HEK293 (cell line): ENCODE data around the gene ARAP1.

Experiments
- CTCF ChIA-PET: fragments of 350-600 bp; formaldehyde crosslinking; extraction: SDS; loops from one replicate; lab custom pipeline; 2021; ENCODE audit warnings: antibody characterized with exemption; lab: Yijun Ruan, JAX
- POLR2A ChIA-PET: fragments of 300-600 bp; formaldehyde crosslinking; extraction: SDS; loops from one replicate; lab custom pipeline; 2020; ENCODE audit warnings: antibody characterized with exemption, inconsistent platforms; lab: Yijun Ruan, JAX
- H3K27ac ChIP-seq: fragments of 200-500 bp; sonication (Bioruptor generic); 2 replicates; pipeline ENCODE4 v1.5.1; 2014; ENCODE audit warnings: low read depth, low read length, control low read depth, inconsistent platforms; ENCODE audit errors: extremely low read depth
- H3K36me3 ChIP-seq, 2 experiments: fragments of 200-500 bp in 1 of 2; sonication (Bioruptor generic) in 1 of 2; 1 replicate in 1 of 2; 2 replicates in 1 of 2; pipeline ENCODE4 v1.5.1; 2014 to 2017; ENCODE audit warnings: inconsistent platforms in 2 of 2, low read length in 2 of 2; ENCODE audit not compliant: control insufficient read depth in 2 of 2, insufficient read depth in 1 of 2
- H3K4me1 ChIP-seq: fragments of 200-500 bp; sonication (Bioruptor generic); 2 replicates; pipeline ENCODE4 v1.5.1; 2014; ENCODE audit warnings: mild to moderate bottlenecking, low read length, inconsistent platforms; ENCODE audit not compliant: control insufficient read depth, insufficient read depth
- H3K4me3 ChIP-seq: 2 replicates; pipeline ENCODE4 v1.5.1; 2011; ENCODE audit warnings: low read depth, mild to moderate bottlenecking, control low read depth, low read length, moderate library complexity
- H3K9me3 ChIP-seq: fragments of 200-500 bp; sonication (Bioruptor generic); 2 replicates; pipeline ENCODE4 v1.5.1; 2014; ENCODE audit warnings: low read depth, low read length, inconsistent platforms; ENCODE audit not compliant: control insufficient read depth, insufficient read depth
- GFI1B ChIP-seq: fragments of 450-650 bp; formaldehyde crosslinking; IDR thresholded peaks from 2 replicates; pipeline ENCODE4 v1.5.1; 2016; ENCODE audit warnings: missing biosample characterization, missing genetic modification characterization
- GLI4 ChIP-seq: fragments of 450-650 bp; formaldehyde crosslinking; IDR thresholded peaks from 2 replicates; pipeline ENCODE4 v1.5.1; 2016; ENCODE audit warnings: missing biosample characterization, missing genetic modification characterization
- GLIS2 ChIP-seq: fragments of 450-650 bp; formaldehyde crosslinking; IDR thresholded peaks from 2 replicates; pipeline ENCODE4 v1.5.1; 2016; ENCODE audit warnings: missing biosample characterization, missing genetic modification characterization
- IKZF3 ChIP-seq: fragments of 450-650 bp; IDR thresholded peaks from 2 replicates; pipeline ENCODE4 v1.5.0; 2018; ENCODE audit warnings: missing biosample characterization, mild to moderate bottlenecking, missing genetic modification characterization, moderate library complexity
- KLF16 ChIP-seq: fragments of 450-650 bp; formaldehyde crosslinking; IDR thresholded peaks from 2 replicates; pipeline ENCODE4 v1.5.1; 2017; ENCODE audit warnings: missing biosample characterization, missing genetic modification characterization
- ZBTB1 ChIP-seq: fragments of 450-650 bp; formaldehyde crosslinking; IDR thresholded peaks from 2 replicates; pipeline ENCODE4 v1.5.1; 2016; ENCODE audit warnings: missing biosample characterization, missing genetic modification characterization
- ZNF112 ChIP-seq: fragments of 450-650 bp; formaldehyde crosslinking; IDR thresholded peaks from 2 replicates; pipeline ENCODE4 v1.5.0; 2017; ENCODE audit warnings: missing biosample characterization, missing genetic modification characterization
- ZNF19 ChIP-seq: fragments of 450-650 bp; formaldehyde crosslinking; IDR thresholded peaks from 2 replicates; pipeline ENCODE4; 2016; ENCODE audit warnings: missing biosample characterization, missing genetic modification characterization, low read depth
- ZNF239 ChIP-seq: fragments of 450-650 bp; formaldehyde crosslinking; IDR thresholded peaks from 2 replicates; pipeline ENCODE4 v1.5.1; 2016; ENCODE audit warnings: missing biosample characterization, missing genetic modification characterization
- ZNF354C ChIP-seq: fragments of 450-650 bp; formaldehyde crosslinking; IDR thresholded peaks from 2 replicates; pipeline ENCODE4 v1.5.1; 2016; ENCODE audit warnings: missing biosample characterization, missing genetic modification characterization, low read depth, borderline replicate concordance
- ZNF391 ChIP-seq: fragments of 450-650 bp; formaldehyde crosslinking; IDR thresholded peaks from 2 replicates; pipeline ENCODE4 v1.5.1; 2016; ENCODE audit warnings: low read depth, missing biosample characterization, missing genetic modification characterization, borderline replicate concordance
- ZNF610 ChIP-seq: fragments of 450-650 bp; formaldehyde crosslinking; IDR thresholded peaks from 2 replicates; pipeline ENCODE4 v1.5.1; 2016; ENCODE audit warnings: missing biosample characterization, missing genetic modification characterization, borderline replicate concordance
- TF ChIP-seq, protein P1 (sequence below): fragments of 450-650 bp; formaldehyde crosslinking; IDR thresholded peaks from 2 replicates; pipeline ENCODE4 v1.5.1; 2016; ENCODE audit warnings: missing biosample characterization, missing genetic modification characterization
- TF ChIP-seq, protein P2 (sequence below): fragments of 450-650 bp; formaldehyde crosslinking; IDR thresholded peaks from 2 replicates; pipeline ENCODE4 v1.5.1; 2016; ENCODE audit warnings: missing biosample characterization, missing genetic modification characterization
- TF ChIP-seq, protein P3 (sequence below): fragments of 450-650 bp; IDR thresholded peaks from 2 replicates; pipeline ENCODE4 v1.5.1; 2018; ENCODE audit warnings: missing biosample characterization, missing genetic modification characterization
- TF ChIP-seq, protein P4 (sequence below): fragments of 450-650 bp; formaldehyde crosslinking; optimal IDR thresholded peaks from 2 replicates; pipeline ENCODE3; 2016; ENCODE audit warnings: missing biosample characterization, mild to moderate bottlenecking, missing genetic modification characterization
- TF ChIP-seq, protein P5 (sequence below): fragments of 450-650 bp; formaldehyde crosslinking; IDR thresholded peaks from 2 replicates; pipeline ENCODE4 v1.5.1; 2016; ENCODE audit warnings: missing biosample characterization, missing genetic modification characterization
- TF ChIP-seq, protein P6 (sequence below): fragments of 450-650 bp; formaldehyde crosslinking; IDR thresholded peaks from 2 replicates; pipeline ENCODE4 v1.5.1; 2016; ENCODE audit warnings: missing biosample characterization, missing genetic modification characterization
- TF ChIP-seq, protein P7 (sequence below): fragments of 450-650 bp; formaldehyde crosslinking; IDR thresholded peaks from 2 replicates; pipeline ENCODE4 v1.5.1; 2016; ENCODE audit warnings: missing biosample characterization, missing genetic modification characterization
- TF ChIP-seq, protein P8 (sequence below): fragments of 450-650 bp; formaldehyde crosslinking; IDR thresholded peaks from 2 replicates; pipeline ENCODE4 v1.5.1; 2016; ENCODE audit warnings: missing biosample characterization, missing genetic modification characterization

ARAP1 gene

DNA sequence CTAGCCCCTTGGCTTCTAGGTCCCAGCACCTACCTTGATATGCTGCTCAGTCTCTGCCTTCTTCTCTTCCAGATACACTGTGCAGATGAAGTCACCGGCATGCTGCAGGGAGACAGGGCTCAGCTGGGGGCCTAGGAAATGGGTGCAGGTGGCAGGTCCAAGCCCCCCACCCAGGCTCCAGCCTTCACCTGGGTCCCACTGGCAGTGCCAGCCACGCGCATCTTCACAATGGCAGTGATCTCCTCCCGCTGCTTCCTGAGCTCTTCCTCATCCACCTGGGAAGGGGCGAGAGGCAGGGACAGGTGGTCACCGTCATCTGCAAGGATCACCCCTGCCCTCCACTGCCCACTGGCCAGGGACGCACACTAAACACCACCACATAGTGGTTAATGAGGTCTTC, 56.9 kb downstream of the ARAP1 start:
- POLR2A ChIA-PET, result no interaction called here
- Histone ChIP-seq H3K4me3 (no peak overlapping the region), H3K36me3 (peaks cover 0 to 99% of the 10 kb centered on the region in 2 experiments; a peak in 1 of 3 replicates), H3K9me3 (no peaks in the 10 kb centered on the region), H3K27ac (no peak overlapping the region), H3K4me1 (no peaks in the 10 kb centered on the region)
- no peak for TF ChIP-seq ZNF19
- no peak for TF ChIP-seq IKZF3 (tag by site-specific recombination)
- TF ChIP-seq ZNF354C (tag by site-specific recombination), result no peak
- no peak for TF ChIP-seq GLI4
- TF ChIP-seq KLF16, result no peak
- TF ChIP-seq, protein P1, sequence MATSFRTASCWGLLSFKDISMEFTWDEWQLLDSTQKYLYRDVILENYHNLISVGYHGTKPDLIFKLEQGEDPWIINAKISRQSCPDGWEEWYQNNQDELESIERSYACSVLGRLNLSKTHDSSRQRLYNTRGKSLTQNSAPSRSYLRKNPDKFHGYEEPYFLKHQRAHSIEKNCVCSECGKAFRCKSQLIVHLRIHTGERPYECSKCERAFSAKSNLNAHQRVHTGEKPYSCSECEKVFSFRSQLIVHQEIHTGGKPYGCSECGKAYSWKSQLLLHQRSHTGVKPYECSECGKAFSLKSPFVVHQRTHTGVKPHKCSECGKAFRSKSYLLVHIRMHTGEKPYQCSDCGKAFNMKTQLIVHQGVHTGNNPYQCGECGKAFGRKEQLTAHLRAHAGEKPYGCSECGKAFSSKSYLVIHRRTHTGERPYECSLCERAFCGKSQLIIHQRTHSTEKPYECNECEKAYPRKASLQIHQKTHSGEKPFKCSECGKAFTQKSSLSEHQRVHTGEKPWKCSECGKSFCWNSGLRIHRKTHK (tag by site-specific recombination), result no peak
- TF ChIP-seq, protein P2, sequence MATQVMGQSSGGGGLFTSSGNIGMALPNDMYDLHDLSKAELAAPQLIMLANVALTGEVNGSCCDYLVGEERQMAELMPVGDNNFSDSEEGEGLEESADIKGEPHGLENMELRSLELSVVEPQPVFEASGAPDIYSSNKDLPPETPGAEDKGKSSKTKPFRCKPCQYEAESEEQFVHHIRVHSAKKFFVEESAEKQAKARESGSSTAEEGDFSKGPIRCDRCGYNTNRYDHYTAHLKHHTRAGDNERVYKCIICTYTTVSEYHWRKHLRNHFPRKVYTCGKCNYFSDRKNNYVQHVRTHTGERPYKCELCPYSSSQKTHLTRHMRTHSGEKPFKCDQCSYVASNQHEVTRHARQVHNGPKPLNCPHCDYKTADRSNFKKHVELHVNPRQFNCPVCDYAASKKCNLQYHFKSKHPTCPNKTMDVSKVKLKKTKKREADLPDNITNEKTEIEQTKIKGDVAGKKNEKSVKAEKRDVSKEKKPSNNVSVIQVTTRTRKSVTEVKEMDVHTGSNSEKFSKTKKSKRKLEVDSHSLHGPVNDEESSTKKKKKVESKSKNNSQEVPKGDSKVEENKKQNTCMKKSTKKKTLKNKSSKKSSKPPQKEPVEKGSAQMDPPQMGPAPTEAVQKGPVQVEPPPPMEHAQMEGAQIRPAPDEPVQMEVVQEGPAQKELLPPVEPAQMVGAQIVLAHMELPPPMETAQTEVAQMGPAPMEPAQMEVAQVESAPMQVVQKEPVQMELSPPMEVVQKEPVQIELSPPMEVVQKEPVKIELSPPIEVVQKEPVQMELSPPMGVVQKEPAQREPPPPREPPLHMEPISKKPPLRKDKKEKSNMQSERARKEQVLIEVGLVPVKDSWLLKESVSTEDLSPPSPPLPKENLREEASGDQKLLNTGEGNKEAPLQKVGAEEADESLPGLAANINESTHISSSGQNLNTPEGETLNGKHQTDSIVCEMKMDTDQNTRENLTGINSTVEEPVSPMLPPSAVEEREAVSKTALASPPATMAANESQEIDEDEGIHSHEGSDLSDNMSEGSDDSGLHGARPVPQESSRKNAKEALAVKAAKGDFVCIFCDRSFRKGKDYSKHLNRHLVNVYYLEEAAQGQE (tag by site-specific recombination), result no peak
- TF ChIP-seq, protein P3, sequence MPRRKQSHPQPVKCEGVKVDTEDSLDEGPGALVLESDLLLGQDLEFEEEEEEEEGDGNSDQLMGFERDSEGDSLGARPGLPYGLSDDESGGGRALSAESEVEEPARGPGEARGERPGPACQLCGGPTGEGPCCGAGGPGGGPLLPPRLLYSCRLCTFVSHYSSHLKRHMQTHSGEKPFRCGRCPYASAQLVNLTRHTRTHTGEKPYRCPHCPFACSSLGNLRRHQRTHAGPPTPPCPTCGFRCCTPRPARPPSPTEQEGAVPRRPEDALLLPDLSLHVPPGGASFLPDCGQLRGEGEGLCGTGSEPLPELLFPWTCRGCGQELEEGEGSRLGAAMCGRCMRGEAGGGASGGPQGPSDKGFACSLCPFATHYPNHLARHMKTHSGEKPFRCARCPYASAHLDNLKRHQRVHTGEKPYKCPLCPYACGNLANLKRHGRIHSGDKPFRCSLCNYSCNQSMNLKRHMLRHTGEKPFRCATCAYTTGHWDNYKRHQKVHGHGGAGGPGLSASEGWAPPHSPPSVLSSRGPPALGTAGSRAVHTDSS (tag by site-specific recombination), result no peak
- CTCF ChIA-PET, result no interaction called here

DNA sequence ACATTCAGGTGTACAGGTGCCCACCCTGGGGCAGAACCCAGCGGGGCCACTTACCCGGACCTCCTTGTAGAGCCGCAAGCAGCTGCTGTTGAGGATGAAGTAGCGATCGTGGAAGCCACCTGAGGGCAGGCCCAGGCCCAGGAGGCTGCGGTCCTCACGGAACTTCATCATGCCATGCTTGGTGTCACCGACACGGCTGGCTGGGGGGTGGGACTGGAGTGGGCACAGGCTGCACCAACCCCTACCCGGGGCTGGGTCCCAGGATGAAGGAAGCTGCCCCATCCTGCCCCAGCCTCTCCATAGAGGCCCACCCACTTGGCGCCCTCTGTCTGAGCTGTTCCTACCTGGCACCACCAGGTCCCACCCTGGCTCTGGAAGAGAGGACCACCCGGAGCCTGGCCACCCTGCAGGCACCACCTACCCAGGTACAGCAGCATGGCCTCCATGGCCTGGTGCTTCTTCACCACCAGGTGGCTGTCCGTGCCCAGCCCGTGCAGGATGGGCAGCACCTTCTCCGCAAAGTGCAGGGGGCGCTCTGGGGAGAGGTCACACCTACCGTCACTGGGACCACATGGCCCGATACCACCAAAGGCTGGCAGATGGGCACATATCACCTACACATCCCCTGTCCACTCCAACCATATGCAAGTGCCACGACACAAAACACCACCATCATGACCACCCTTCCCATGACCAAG, 58.8 kb downstream of the ARAP1 start:
- Histone ChIP-seq H3K9me3 (no peaks in the 10 kb centered on the region), H3K4me3 (no peak overlapping the region), H3K36me3 (peaks cover 0 to 99% of the 10 kb centered on the region in 2 experiments; a peak in 2 of 3 replicates), H3K4me1 (no peaks in the 10 kb centered on the region), H3K27ac (no peak overlapping the region)
- ChIA-PET CTCF (no interaction called here), POLR2A (no interaction called here)
- TF ChIP-seq ZNF391 (tag by site-specific recombination), result no peak
- TF ChIP-seq, protein P4, sequence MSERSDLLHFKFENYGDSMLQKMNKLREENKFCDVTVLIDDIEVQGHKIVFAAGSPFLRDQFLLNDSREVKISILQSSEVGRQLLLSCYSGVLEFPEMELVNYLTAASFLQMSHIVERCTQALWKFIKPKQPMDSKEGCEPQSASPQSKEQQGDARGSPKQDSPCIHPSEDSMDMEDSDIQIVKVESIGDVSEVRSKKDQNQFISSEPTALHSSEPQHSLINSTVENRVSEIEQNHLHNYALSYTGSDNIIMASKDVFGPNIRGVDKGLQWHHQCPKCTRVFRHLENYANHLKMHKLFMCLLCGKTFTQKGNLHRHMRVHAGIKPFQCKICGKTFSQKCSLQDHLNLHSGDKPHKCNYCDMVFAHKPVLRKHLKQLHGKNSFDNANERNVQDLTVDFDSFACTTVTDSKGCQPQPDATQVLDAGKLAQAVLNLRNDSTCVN, result no peak
- TF ChIP-seq, protein P5, sequence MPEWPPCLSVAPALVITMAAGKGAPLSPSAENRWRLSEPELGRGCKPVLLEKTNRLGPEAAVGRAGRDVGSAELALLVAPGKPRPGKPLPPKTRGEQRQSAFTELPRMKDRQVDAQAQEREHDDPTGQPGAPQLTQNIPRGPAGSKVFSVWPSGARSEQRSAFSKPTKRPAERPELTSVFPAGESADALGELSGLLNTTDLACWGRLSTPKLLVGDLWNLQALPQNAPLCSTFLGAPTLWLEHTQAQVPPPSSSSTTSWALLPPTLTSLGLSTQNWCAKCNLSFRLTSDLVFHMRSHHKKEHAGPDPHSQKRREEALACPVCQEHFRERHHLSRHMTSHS (tag by site-specific recombination), result no peak
- TF ChIP-seq ZNF239, result no peak
- TF ChIP-seq GFI1B (tag by site-specific recombination), result no peak
- TF ChIP-seq ZNF112 (tag by site-specific recombination), result no peak
- TF ChIP-seq, protein P6, sequence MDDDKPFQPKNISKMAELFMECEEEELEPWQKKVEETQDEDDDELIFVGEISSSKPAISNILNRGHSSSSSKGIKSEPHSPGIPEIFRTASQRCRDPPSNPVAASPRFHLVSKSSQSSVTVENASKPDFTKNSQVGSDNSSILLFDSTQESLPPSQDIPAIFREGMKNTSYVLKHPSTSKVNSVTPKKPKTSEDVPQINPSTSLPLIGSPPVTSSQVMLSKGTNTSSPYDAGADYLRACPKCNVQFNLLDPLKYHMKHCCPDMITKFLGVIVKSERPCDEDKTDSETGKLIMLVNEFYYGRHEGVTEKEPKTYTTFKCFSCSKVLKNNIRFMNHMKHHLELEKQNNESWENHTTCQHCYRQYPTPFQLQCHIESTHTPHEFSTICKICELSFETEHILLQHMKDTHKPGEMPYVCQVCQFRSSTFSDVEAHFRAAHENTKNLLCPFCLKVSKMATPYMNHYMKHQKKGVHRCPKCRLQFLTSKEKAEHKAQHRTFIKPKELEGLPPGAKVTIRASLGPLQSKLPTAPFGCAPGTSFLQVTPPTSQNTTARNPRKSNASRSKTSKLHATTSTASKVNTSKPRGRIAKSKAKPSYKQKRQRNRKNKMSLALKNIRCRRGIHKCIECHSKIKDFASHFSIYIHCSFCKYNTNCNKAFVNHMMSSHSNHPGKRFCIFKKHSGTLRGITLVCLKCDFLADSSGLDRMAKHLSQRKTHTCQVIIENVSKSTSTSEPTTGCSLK (tag by site-specific recombination), result no peak
- TF ChIP-seq, protein P7, sequence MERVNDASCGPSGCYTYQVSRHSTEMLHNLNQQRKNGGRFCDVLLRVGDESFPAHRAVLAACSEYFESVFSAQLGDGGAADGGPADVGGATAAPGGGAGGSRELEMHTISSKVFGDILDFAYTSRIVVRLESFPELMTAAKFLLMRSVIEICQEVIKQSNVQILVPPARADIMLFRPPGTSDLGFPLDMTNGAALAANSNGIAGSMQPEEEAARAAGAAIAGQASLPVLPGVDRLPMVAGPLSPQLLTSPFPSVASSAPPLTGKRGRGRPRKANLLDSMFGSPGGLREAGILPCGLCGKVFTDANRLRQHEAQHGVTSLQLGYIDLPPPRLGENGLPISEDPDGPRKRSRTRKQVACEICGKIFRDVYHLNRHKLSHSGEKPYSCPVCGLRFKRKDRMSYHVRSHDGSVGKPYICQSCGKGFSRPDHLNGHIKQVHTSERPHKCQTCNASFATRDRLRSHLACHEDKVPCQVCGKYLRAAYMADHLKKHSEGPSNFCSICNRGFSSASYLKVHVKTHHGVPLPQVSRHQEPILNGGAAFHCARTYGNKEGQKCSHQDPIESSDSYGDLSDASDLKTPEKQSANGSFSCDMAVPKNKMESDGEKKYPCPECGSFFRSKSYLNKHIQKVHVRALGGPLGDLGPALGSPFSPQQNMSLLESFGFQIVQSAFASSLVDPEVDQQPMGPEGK, result no peak
- no peak for TF ChIP-seq GLIS2 (tag by site-specific recombination)
- TF ChIP-seq ZBTB1 (tag by site-specific recombination), result no peak
- TF ChIP-seq ZNF610 (tag by site-specific recombination), result no peak
- TF ChIP-seq, protein P8, sequence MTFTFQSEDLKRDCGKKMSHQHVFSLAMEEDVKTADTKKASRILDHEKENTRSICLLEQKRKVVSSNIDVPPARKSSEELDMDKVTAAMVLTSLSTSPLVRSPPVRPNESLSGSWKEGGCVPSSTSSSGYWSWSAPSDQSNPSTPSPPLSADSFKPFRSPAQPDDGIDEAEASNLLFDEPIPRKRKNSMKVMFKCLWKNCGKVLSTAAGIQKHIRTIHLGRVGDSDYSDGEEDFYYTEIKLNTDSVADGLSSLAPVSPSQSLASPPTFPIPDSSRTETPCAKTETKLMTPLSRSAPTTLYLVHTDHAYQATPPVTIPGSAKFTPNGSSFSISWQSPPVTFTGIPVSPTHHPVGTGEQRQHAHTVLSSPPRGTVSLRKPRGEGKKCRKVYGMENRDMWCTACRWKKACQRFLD, result no peak
